ENCODE data around the gene ENOX1. TPM values are rescaled to one million over a fixed set of nuclear protein-coding genes. Genes with fewer than 3 reads are reported as not detected.

The ENOX1 gene
- total RNA-seq, 1 donor from 2014 or later = 2.5 TPM

DNA sequence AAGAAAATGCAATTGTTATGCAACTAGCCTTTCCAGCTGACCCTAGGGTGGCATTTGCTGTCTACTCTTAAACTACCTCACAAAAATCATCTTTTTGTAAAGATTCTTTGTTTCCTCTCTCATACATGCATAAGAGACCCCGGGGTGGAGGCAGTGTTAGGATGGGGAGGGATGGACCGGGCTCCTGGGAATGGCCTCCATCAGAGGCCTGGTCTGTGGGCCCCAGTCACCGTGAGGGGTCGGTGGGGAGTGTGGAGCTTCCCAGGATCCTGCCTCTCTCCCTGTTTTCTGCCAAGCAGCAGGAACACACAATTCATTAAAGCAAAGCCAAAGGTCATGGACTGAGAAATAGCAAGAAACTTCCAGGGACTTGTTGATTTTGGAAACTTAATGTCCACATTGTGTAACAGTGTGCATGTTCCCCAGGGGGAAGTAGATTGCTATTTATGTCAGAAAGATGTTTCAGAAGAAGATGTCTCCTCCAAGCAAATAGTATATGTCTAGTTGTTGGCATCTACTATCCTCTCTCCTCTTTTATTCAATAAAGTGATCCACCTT, 241.4 kb downstream of the ENOX1 start:
- TF ChIP-seq, protein P1, sequence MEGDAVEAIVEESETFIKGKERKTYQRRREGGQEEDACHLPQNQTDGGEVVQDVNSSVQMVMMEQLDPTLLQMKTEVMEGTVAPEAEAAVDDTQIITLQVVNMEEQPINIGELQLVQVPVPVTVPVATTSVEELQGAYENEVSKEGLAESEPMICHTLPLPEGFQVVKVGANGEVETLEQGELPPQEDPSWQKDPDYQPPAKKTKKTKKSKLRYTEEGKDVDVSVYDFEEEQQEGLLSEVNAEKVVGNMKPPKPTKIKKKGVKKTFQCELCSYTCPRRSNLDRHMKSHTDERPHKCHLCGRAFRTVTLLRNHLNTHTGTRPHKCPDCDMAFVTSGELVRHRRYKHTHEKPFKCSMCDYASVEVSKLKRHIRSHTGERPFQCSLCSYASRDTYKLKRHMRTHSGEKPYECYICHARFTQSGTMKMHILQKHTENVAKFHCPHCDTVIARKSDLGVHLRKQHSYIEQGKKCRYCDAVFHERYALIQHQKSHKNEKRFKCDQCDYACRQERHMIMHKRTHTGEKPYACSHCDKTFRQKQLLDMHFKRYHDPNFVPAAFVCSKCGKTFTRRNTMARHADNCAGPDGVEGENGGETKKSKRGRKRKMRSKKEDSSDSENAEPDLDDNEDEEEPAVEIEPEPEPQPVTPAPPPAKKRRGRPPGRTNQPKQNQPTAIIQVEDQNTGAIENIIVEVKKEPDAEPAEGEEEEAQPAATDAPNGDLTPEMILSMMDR (IDR thresholded peaks at IDR 0.05; ENCODE audit: unreplicated experiment) = no peak
- DNase-seq (ENCODE audit: low spot score, unreplicated experiment) = no peak
- Mint-ChIP-seq H3K36me3 (ENCODE audit: insufficient read depth) (no peaks in the 10 kb centered on the region), H3K27ac (no peak overlapping the region), H3K4me3 (ENCODE audit: low read depth) (no peak overlapping the region), H3K9me3 (ENCODE audit: low read depth) (no peaks in the 10 kb centered on the region), H3K27me3 (no peaks in the 10 kb centered on the region), H3K4me1 (ENCODE audit: low read depth) (peaks cover 13% of the 10 kb centered on the region)

DNA sequence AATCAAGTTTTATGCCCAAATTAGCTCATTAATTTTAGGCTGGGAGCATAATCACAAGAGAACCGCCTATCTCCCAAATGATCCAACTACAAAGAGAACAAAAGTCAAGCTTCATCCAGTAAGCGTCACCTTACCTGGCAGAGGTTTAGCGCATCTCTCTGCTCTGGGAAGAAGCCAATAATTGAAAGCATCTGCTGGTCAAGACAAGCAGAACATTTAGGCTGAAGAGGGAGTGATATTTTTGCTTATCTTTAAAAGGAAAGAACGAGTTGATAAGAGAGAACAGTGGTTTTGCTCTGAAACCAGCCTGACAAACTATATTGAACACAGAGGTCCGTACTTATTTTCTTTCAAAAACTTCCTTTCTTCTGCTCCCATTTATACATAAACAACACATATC, 242.1 kb downstream of the ENOX1 start:
- Mint-ChIP-seq H3K27me3 (no peaks in the 10 kb centered on the region), H3K36me3 (ENCODE audit: insufficient read depth) (no peaks in the 10 kb centered on the region), H3K27ac (no peak overlapping the region), H3K4me3 (ENCODE audit: low read depth) (no peak overlapping the region), H3K4me1 (ENCODE audit: low read depth) (peaks cover 10% of the 10 kb centered on the region), H3K9me3 (ENCODE audit: low read depth) (no peaks in the 10 kb centered on the region)
- DNase-seq (ENCODE audit: low spot score, unreplicated experiment) = no peak
- TF ChIP-seq, protein P1 (IDR thresholded peaks at IDR 0.05; ENCODE audit: unreplicated experiment) = no peak

DNA sequence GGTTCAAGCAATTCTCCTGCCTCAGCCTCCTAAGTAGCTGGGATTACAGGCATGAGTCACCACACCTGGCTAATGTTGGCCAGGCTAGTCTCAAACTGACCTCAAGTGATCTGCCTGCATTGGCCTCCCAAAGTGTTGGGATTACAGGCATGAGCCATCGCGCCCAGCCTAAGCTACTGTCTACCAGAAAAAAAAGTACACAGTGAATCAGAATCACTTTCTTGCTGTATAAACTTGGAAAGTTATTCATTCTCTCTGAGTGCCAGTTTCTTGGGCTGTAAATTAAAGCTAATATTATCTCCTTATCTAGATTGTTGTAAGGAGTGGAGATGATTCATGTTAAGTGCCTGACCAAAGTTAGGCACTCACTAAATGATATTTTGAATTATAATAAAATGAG, 242.8 kb downstream of the ENOX1 start:
- no peaks in the 10 kb centered on the region for H3K27me3 Mint-ChIP-seq
- peaks cover 10% of the 10 kb centered on the region for H3K4me1 Mint-ChIP-seq (ENCODE audit: low read depth)
- H3K27ac Mint-ChIP-seq = no peak overlapping the region
- peaks cover 2% of the 10 kb centered on the region for H3K9me3 Mint-ChIP-seq (ENCODE audit: low read depth)
- peaks cover 1% of the 10 kb centered on the region for H3K36me3 Mint-ChIP-seq (ENCODE audit: insufficient read depth)
- DNase-seq (ENCODE audit: low spot score, unreplicated experiment) = no peak
- no peak overlapping the region for H3K4me3 Mint-ChIP-seq (ENCODE audit: low read depth)
- TF ChIP-seq, protein P1 (IDR thresholded peaks at IDR 0.05; ENCODE audit: unreplicated experiment) = no peak

DNA sequence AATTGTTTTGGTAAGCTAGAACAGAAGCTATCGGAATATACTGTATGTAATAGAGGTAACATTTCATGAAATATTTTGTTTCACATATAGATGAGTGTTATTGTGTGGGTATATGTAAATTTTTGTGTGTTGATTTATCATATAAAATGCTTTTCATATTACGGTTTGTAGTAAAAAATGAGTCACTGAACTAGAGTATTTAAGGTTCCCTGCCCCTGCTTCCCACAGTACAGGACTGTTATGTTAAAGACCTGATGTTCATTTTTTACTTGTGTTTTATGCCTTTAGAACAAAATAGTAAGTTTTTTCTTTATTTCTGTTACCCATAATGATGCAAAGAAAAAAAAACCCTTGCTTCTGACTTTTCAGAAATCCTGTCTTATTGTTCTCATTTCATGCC, 243.4 kb downstream of the ENOX1 start:
- no peaks in the 10 kb centered on the region for H3K27me3 Mint-ChIP-seq
- no peak overlapping the region for H3K4me3 Mint-ChIP-seq (ENCODE audit: low read depth)
- H3K4me1 Mint-ChIP-seq (ENCODE audit: low read depth) = peaks cover 10% of the 10 kb centered on the region
- TF ChIP-seq, protein P1 (IDR thresholded peaks at IDR 0.05; ENCODE audit: unreplicated experiment) = no peak
- DNase-seq (ENCODE audit: low spot score, unreplicated experiment) = no peak
- H3K9me3 Mint-ChIP-seq (ENCODE audit: low read depth) = peaks cover 7% of the 10 kb centered on the region
- peaks cover 1% of the 10 kb centered on the region for H3K36me3 Mint-ChIP-seq (ENCODE audit: insufficient read depth)
- no peak overlapping the region for H3K27ac Mint-ChIP-seq

DNA sequence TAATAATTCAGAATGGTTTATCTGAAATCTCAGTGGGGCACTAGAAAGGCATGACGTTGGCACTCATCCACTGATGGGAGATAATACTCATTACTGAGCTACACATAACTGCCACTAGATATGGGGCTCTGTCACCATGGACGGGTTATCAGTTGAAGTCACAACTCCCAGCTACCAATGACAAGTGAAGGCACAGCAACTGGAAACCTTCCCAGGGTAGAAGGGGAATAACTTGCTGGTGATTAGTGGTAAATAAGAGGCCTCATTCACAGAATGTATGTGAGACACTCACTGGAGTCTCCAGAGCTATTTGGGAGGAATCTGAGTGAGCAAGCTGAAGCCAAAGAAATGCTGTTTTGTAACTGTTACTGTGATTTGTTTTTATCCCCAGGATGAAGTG, 249.6 kb downstream of the ENOX1 start:
- TF ChIP-seq, protein P1 (IDR thresholded peaks at IDR 0.05; ENCODE audit: unreplicated experiment) = no peak
- DNase-seq (ENCODE audit: low spot score, unreplicated experiment) = no peak
- Mint-ChIP-seq H3K4me1 (ENCODE audit: low read depth) (peaks cover 5% of the 10 kb centered on the region), H3K27me3 (no peaks in the 10 kb centered on the region), H3K27ac (no peak overlapping the region), H3K4me3 (ENCODE audit: low read depth) (no peak overlapping the region), H3K9me3 (ENCODE audit: low read depth) (peaks cover 7% of the 10 kb centered on the region), H3K36me3 (ENCODE audit: insufficient read depth) (peaks cover 1% of the 10 kb centered on the region)
